C1 segment of cervical spinal cord (tissue), 14 donors: ENCODE results near the gene ADIPOQ.
"Not testable (repeated sequence)": the region's sequence is repeated elsewhere in the genome, so short reads cannot be mapped to it uniquely, and the experiment has no call there.

ENCODE experiments used
- DNase-seq, 14 donors: peaks; one replicate each; lab custom pipeline; 2025; lab: John Stamatoyannopoulos, UW

ADIPOQ gene

DNA sequence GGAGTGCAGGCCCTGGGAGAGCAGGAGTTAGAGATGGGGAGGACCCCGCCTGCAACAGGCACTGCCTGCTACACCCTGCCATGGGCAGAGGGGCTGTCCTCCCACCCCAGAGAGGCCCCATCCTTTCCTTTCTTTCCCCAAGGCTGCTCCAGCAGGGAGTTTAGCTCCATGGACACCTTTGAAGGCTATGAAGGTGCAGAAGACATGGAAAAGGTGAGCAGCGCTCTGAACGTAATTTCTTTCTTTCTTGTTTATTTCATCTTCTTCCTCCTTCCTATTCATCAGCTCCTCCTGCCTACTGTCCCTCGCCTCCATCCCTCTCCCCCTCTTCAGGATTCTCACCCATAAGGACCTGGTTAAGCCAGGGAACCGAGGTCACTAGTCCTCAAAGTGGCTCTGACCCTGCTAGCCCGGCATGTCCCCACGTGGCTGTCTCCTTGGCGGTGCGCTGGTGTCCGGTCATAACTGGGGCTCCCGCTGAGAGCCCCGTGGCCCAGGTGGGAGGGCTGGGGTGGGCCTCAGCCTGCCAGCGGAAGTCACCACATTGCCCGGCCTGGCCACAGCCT is 16.0 kb upstream of the ADIPOQ start:
- peak in 3 of 14 donors; percentile 4 to 43 (median 42) for DNase-seq

DNA sequence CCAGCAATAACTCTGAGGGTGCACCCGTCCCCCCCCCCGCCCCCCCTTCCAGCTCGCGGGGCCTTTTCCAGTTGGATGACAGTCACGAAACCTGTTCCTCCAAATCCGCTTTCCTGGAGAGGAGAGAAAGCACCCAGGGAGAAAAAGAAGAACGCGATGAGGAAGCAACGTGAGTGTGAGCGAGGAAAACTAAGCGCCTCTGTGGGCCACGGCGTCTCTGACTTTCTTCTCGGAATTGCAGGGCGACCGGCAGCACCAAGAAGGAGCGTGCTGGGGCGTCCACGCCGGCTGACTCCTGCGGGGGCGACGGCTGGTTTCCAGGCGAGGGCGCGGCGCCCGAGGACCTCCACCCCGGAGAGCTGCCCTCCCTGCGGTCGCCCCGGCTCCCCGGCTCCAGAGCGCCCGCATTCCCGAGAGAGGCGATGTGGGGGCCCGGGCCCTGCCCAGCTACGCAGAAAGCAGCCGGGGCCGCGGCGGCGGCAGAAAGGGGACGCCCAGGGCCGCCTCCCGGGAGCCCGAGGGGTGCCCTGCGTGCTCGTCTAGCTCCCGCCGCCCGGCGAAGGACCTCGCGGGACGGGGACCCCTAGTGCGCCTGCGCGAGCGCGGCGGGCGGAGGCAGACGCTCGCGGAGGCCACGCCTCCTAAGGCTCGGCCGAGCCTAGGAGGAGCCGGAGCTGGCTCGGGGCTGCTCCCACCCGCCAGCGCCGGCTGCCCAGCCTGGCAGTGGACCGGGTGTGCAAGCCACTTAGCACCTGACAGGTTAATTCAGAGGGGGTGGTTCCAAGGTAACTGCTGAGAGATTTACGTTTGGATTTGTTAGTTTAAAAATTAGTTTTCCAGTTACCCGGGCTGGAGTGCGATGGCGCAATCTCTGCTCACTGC is 15.3 kb upstream of the ADIPOQ start:
- peak in 13 of 14 donors; percentile 22 to 89 (median 62) for DNase-seq

DNA sequence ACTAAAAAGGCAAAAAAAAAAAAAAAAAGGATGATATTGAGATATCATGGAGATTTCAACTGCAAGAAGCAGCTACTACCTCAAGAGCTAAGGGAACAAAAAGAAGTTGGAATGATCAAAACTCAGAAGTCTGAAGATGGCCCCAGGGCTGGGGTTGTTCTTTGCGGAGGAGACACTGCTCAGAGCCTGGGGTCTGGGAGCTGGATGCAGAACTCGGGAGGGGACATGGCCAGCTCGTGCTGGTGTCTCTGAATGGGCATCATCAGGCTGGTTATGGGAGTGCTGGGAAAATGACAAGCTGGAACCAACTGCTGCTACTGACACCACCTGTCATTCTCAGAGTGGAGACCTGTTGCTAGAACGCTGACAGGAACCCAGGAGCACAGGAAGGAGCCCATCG is 14.2 kb upstream of the ADIPOQ start:
- DNase-seq = no peak

DNA sequence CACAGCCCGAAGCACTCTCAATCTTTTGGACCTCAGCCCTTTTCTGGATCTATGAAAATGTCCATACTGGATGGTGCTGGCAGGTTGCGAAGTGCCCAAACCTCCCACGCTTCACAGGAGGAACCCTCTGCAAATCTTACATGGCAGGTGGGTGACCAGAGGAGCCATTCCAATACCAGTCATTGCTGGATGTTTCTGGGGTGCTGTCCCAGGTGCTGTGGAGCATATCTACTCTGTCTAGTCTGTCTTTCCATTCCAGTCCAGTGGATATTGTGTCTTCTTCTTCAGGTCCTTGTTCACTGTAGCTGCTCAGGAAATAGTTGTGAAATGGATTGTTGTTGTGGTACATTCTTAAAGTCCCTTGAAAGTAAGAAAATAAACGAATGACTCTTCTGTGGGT is 10.7 kb upstream of the ADIPOQ start:
- DNase-seq = no peak

DNA sequence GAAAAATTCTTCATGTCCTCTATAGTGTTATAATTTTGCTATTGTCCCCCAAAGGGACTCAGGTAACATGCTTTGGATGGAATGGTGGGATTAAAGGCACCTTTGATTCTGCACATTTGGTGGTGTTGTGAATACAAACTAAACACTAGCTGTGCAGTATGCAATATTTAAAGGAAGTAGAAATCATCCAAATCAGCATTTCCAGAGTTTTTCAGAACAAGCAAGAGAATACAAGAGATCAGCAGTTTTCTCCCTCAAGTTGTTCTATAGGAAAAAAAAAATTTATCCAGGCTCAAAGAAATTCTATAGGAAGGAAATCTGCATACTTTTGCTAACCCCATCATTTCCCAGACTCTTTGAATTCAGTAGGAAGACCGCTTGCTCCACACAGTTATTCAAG is 10.2 kb upstream of the ADIPOQ start:
- no peak for DNase-seq

DNA sequence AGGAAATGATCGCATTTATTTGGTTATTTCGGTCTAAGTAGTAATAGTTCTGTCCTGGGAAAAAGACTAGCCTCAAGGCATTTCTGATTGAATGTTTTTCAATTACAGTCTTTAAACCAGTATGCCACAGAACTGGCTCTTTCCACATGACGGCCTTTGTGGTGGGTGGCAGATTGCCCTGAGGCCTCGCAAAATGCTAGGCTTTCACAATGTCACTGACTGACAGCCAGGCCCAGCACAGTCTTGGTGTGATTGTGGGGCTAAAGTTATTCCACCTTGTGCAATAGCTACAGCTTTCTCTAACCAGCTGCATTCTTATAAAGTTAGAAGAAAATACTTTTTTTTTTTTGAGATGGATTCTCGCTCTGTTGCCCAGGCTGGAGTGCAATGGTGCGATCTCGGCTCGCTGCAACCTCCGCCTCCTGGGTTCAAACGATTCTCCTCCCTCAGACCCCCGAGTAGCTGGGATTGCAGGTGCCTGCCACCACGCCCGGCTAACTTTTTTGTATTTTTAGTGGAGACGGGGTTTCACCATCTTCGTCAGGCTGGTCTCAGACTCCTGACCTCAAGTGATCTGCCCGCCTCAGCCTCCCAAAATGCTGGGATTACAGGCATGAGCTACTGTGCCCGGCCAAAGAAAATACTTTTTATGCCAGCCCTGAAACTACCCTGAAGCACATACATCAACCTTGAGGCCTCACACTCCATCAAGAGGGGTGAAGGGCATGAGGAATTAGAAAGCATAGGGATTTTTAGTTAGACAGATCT is 2.5 kb upstream of the ADIPOQ start:
- DNase-seq = peak in 2 of 14 donors; percentile 10 to 42

DNA sequence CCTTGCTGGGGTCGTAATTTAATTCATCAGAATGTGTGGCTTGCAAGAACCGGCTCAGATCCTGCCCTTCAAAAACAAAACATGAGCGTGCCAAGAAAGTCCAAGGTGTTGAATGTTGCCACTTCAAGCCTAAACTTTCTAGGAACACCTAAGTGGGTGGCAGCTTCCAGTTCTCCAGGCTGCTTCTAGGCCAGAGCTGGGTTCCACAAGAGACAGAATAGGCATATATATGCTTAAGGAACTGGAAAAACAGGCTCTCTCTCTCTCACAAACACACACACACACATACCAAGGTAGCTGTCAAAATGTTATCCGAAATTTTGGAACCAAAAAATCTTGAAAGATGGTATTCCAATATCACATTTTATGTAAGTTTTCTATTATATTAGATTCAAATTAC is 890 bp upstream of the ADIPOQ start:
- DNase-seq = no peak

DNA sequence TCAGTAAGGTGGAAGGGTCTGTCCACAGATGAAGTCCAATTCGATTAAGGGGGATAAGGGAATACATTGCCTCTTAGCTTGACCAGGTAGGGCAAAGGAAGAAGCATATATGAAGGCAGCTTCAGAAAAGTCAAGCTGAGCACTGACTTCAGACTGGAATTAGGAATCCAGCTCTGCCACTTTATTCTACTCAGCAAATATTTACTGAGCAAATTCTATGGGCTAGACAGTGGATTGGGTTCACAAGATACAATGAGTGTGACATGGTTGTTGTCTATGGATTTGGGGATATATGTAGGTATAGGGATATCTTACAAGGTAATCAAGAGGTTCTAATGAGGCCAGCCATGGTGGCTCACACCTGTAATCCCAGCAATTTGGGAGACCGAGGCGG is 526 bp downstream of the ADIPOQ start:
- no peak for DNase-seq

DNA sequence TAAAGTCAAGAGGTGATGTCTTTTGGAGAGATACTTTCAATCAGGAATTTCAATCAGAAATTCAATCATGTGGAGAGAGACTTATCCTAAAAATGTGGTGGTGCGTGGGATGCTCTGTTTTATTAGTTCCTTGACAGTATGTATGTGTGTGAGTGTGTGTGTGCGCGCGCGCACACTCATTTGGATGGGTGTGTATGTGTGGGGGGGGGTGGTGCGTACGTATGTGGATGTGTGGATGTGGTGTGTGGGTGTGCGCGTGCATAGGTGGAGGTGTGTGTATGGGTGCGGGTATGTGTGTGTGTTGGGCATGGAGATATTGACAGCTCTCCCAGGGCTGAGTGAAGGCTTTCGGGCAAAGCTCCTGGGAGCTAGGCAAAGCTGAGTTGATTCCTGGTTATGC is 2.4 kb downstream of the ADIPOQ start:
- no peak for DNase-seq

DNA sequence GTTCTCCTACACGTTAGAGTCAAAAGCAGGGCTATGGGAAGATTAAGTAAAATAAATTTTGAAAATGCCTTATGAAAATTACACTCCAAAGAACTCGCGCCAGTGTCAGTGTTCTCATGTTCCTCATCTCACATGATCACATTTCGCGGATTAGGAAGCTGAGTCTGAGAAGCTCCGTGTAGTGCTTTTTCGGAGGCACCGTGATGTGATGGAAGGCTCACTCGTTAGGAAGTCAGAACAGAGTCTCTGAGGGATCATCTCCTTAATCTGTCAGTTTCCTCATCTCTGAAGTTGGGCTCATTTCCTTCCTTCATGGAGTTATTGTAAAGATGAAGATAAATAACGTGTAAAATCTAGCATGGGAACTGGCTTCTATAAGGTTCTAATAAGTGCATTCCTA is 3.2 kb downstream of the ADIPOQ start:
- no peak for DNase-seq

DNA sequence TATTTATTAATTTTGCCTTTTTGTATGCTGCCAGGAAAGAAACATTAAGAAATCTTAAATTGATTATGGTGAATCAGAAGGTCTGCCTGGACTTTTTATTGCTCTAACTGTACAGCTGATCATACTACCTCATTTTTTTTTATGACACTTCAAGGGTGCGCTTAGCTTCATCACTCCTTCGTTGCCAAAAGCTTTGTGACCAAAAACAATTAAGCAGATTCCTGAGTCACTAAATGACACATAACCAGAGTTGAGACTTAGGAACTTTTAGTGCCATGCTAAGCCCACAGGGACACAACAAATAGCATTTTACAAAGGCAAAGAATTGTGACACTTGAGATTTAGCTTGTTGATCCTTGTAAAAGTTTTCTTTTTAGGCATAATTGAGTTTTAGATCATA is 4.9 kb downstream of the ADIPOQ start:
- DNase-seq = no peak

DNA sequence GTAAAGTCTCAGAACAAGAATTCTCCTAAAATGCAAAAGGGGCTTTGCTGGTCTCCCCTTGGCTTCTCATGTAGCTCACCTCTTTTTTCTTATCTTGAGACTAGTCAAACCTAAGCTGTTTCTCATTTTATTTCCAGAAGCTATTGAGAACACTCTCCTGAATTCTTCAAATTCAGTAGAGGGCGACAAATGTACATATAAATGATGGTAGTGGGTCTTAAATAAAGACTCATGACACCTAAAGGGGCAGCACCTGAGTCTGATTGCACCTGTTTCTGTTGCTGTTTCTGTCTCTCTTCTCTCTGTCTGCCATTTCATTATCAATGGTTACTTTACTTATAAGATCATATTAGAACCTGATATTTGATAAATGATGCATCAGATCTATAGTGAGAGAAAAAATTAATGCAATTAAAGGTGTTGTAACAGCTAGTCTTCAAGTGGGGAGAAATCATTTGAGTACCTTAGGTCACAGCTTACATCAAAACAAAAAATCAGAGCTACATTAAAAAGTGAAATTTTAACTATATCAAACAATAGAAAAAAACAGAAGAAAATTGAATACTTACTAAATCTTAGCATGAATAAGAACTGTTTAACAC is 7.0 kb downstream of the ADIPOQ start:
- DNase-seq = no peak

DNA sequence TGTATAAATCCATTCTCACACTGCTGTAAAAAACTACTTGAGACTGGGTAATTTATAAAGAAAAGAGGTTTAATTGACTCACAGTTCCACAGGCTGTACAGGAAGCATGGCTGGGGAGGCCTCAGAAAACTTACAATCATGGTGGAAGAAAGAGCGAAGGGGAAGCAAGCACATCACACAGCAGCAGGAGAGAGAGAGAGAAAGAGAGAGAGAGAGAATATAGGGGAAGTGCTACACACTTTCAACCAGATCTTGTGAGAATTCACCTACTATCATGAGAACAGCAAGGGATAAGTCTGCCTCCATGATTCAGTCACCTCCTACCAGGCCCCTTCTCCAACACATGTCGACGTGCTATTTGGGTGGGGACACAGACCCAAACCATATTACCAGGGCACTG is 9.3 kb downstream of the ADIPOQ start:
- not testable (repeated sequence) for DNase-seq

DNA sequence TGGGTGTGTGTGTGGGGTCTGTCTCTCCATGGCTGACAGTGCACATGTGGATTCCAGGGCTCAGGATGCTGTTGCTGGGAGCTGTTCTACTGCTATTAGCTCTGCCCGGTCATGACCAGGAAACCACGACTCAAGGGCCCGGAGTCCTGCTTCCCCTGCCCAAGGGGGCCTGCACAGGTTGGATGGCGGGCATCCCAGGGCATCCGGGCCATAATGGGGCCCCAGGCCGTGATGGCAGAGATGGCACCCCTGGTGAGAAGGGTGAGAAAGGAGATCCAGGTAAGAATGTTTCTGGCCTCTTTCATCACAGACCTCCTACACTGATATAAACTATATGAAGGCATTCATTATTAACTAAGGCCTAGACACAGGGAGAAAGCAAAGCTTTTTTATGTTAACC is 10.5 kb downstream of the ADIPOQ start:
- DNase-seq = no peak

DNA sequence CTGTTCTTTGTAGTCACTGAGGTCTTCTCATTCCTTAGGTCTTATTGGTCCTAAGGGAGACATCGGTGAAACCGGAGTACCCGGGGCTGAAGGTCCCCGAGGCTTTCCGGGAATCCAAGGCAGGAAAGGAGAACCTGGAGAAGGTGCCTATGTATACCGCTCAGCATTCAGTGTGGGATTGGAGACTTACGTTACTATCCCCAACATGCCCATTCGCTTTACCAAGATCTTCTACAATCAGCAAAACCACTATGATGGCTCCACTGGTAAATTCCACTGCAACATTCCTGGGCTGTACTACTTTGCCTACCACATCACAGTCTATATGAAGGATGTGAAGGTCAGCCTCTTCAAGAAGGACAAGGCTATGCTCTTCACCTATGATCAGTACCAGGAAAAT is 11.6 kb downstream of the ADIPOQ start:
- no peak for DNase-seq

DNA sequence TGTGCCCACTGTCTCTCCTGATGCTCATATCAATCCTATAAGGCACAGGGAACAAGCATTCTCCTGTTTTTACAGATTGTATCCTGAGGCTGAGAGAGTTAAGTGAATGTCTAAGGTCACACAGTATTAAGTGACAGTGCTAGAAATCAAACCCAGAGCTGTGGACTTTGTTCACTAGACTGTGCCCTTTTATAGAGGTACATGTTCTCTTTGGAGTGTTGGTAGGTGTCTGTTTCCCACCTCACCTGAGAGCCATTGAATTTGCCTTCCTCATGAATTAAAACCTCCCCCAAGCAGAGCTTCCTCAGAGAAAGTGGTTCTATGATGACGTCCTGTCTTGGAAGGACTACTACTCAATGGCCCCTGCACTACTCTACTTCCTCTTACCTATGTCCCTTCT is 12.4 kb downstream of the ADIPOQ start:
- no peak for DNase-seq

DNA sequence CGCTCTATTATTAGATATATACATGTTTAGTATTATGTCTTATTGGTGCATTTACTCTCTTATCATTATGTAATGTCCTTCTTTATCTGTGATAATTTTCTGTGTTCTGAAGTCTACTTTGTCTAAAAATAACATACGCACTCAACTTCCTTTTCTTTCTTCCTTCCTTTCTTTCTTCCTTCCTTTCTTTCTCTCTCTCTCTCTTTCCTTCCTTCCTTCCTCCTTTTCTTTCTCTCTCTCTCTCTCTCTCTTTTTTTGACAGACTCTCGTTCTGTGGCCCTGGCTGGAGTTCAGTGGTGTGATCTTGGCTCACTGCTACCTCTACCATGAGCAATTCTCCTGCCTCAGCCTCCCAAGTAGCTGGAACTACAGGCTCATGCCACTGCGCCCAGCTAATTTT is 15.2 kb downstream of the ADIPOQ start:
- DNase-seq = no peak

DNA sequence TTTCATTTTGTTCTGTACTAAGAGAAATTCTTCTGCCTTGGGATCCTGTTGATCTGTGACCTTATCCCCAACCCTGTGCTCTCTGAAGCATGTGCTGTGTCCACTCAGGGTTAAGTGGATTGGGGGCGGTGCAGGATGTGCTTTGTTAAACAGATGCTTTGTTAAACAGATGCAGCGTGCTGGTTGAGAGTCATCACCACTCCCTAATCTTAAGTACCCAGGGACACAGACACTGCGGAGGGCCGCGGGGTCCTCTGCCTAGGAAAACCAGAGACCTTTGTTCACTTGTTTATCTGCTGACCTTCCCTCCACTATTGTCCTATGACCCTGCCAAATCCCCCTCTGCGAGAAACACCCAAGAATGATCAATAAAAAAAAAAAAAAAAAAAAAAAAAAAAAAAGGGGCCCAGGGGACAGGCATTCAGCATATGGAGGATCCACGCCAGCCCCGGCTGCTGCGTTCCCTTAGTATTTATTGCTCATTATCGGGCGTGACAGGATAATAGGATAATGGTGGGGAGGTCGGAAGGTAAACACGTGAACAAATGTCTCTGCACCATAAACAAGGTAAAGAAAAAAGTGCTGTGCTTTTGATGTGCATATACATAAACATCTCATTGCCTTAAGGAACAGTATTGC is 22.8 kb downstream of the ADIPOQ start:
- DNase-seq = not testable (repeated sequence)

DNA sequence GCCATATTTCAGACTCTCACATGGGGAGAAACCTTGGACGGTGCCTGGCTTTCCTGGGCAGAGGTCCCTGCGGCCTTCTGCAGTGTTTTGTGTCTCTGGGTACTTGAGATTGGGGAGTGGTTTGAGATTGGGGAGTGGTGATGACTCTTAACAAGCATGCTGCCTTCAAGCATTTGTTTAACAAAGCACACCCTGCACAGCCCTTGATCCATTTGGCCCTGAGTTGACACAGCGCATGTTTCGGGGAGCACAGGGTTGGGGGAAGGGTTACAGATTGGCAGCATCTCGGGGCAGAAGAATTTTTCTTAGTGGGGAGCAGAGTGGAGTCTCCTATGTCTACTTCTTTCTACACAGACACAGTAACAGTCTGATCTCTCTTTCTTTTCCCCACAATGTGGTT is 23.6 kb downstream of the ADIPOQ start:
- not testable (repeated sequence) for DNase-seq

DNA sequence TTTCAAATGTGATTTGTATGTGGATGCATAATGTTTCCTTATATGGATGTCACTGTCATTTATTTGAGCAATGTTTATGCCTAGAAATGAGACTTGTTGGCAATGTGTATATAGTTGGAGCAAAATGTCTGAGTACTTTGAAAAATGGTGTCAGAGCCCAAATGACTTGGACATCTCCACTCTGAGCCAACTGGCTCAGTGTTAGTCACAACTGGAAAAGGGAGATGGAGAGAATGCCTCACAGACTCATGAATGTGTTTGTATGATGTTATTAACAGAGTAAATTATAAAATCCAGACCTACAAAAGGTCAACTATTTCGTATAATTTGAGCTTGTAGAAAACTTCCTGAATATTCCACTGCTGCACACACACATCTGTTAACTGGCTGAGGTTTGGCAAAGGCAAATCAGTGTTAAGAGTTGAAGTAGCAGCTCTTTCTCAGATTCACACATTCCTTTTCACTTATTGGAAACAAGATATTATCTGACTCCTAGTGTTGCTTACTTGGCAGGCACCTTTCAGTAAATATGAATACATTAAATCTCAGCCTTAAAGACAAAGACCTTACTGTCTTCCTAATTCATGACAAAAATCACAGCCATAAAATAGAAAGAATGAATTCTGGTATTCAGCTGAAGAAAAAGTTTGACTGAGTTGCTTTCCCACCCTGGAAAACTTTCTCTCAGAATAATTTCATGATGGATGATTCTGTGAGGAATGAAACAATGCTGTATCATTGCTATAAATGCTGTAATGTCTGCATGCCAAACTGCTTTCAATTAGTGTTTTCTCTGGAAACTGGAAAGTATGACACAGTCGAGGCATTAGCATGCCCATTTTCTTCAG is 27.0 kb downstream of the ADIPOQ start:
- no peak for DNase-seq
